Fibroblast of upper back skin (primary cell): Measurements from ENCODE around the gene ERFE.
"Not testable (repeated sequence)": the region's sequence is repeated elsewhere in the genome, so short reads cannot be mapped to it uniquely, and the experiment has no call there.

Experiments used
- DNase-seq: peaks from one replicate; pipeline ENCODE4 v3.0.0-alpha.2; 2013

Gene ERFE, protein sequence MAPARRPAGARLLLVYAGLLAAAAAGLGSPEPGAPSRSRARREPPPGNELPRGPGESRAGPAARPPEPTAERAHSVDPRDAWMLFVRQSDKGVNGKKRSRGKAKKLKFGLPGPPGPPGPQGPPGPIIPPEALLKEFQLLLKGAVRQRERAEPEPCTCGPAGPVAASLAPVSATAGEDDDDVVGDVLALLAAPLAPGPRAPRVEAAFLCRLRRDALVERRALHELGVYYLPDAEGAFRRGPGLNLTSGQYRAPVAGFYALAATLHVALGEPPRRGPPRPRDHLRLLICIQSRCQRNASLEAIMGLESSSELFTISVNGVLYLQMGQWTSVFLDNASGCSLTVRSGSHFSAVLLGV

DNA sequence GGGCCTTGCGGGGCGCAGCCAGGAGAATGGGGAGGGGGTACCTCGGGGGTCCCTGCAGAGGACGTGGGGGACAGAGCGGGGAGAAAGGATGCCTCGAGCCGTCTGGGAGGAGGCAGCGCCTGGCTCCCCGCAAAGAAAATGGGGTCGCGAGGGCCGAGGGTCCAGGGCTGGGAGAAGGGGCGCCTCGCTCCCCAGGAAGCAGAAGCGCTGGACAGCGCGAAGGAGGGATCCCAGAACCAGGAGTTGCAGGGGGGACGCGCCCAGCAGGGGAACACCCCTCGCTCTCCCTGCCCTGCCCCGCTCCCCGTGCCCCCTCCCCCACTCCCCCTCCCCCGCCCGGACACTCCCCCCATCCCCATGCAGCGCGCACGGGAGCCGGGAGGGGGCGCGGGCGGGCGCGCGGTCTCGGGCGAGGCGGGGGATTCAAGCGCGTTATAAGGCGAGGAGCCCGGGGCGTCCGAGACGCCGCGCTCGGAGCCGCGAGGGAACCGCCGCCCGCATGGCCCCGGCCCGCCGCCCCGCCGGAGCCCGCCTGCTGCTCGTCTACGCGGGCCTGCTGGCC lies at the start of gene ERFE:
Gene ERFE, plus strand, starts transcription at position 462 of the 562 bp plus-strand sequence. Its CDS starts 38 bp downstream, at position 500.
- DNase-seq = peak; percentile 52

DNA sequence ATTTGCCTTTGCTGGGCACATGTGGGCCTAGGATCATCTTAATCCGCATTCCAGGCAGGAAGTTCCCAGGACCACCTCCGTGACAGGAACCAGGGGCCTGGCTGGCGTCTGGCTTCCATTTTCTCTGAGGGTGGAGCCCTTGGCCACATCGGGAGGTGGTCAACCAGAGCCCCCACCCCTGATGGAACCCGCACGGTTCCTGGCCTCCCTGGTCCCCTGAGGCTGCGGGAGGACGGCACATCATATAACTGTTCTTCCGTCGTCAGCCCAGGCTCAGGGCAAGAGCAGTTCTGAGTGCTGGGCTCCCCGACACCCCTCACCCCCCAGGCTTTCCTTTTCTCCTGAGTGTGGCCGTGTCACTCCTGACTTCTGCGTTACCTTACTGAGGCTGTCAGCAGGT lies 45.2 kb upstream of the ERFE start:
- no peak for DNase-seq

DNA sequence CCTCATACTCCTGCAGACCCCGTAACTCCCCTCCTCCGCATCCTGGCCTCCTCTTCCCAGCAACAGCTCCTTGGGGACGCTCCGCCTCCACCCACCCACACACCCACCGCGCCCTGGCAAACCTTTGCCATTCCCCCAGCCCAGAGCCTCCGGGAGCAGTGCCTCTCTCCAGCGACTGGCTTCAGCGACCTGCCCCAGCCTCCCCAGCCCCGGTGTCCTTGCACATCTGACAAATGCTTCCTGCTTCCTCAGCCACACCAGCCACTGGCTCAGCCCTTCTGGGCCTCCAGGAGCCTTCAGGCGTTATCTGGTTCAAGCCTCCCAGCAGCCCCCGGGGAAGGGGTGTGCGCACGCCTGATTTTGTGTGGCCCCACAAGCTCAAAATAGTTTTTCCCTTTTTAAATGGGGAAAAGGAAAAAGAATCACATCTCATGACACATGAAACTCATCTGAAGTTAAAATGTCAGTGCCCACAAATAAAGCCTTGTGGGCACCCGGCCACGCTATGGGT lies 44.4 kb upstream of the ERFE start:
- DNase-seq = no peak

DNA sequence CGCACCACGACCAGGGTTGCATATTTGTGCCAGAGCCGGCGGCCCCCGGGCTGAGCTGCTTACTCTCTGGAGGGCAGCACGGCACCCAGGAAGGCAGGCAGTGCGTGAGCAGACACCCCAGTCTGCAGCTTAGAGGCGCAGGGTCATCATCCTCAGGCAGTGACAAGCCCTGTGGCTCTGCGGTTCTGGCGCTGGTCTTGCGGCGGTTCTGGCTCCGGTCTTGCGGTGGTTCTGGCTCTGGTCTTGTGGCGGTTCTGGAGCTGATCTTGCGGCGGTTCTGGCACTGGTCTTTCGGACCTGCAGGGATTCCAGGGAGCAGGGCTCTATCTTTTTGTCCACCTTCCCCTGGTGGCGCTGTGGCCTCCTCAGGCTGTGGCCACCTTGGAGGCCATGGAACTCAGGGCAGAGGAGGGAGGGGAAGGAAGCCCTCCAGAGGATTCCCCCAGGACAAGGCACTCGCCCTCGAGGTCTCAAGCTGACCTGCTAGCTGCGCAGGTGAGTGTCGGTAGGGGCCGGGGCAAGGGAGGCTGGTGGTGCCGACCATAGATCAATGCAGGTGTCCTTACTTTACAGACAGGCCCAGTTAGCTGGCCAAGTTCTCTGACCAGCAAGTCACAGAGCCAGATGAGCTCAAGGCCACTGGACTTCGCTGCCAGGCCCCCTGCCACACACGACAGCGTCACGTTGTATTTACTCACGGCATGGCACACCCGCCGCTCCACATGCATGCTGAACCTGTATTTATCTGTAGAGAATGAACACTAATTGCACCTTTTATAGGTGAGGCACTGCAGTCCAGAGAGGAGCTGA lies 43.7 kb upstream of the ERFE start:
- DNase-seq = no peak

DNA sequence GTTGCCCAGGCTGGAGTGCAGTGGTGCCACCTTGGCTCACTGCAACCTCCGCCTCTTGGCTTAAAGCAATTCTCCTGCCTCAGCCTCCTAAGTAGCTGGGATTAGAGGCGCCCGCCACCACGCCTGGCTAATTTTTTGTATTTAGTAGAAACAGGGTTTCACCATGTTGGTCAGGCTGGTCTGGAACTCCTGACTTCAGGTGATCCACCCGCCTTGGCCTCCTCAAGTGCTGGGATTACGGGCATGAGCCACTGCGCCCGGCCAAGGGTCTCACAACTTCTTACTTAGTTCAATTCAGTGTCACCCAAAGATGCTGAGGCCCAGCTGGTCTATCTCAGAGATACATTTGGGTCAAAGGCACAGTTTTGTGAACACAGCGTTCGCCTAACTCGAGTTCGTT lies 43.1 kb upstream of the ERFE start:
- DNase-seq = not testable (repeated sequence)

DNA sequence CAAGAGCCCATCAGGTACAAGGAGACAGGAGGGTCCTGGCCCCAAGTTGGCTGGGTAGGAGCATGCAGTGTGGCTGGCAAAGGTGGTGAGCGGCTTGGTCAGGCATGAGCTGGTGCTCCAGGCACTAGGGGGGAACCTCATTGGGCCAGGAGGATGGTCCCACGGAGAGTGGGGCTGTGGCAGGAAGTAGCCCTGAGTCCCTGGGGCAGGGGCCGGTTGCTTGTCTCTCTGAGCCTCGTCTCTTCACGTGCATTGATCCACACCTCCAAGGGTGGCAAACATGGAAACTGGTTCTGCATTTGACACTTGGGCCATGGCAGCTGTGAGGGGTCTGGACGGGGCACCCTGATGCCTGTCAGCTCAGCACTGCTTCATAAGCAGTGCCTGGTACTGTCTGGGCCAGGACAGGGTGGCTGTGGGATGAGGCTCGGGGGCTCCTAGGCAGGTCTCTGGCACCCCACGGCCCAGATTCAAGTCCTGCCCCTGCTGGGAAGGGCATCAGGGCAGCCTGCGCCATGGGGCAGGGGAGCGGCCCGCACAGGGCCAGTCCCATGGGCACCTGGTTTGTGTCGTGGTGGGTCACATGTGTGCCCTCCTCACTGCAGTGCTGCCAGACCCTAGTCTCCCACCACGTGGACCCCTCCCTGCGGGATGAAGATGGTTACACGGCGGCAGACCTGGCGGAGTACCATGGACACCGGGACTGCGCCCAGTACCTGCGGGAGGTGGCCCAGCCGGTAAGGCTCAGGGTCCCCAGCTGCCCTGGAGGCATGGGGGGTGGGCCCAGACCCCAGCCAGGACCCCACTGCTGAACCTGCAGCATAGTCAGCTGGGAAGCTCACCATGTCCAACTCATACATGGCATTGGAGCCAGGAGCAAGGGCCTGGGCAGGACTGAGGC lies 42.2 kb upstream of the ERFE start:
- DNase-seq = no peak

DNA sequence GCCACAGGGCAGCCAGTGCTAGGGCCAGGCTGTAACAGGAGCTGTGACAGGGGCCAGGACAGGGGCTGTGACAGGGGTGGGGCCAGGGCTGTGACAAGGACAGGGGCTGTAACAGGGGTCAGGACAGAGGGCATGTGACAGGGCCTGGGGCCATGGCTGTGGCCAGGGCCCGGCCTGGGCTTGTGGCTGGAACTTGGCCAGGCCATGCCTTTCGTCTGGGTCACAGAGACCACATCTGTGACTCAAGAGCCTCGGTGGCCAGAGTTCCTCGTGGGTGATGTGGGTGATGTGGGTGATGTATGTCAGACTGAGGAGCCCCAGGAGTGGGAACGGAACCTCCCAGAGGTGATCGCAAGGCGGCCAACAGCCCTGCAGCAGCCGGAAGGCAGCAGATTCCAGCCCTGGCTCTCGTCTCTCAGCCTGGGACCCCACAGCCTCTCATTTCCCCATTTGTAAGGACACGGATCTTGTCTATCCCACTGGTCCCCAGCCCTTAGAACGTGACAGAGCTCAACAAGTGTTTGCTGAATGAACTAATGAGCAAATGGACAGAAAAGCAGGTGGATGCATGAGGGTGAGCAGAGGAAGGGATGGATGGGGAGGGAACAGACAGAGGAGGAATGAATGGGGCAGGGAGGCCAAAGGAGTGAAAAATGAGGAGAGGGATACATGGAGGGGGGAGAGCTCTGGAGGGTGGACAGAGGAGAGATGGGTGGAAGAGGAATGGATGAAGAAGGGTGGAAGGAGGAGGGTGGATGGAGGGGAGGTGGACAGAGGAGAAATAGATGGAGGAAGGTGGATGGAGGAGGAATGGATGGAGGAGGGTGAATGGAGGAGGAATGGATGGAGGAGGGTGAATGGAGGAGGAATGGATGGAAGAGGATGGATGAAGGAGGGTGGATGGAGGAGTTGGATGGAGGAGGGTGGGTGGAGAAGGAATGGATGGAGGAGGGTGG lies 41.3 kb upstream of the ERFE start:
- no peak for DNase-seq

DNA sequence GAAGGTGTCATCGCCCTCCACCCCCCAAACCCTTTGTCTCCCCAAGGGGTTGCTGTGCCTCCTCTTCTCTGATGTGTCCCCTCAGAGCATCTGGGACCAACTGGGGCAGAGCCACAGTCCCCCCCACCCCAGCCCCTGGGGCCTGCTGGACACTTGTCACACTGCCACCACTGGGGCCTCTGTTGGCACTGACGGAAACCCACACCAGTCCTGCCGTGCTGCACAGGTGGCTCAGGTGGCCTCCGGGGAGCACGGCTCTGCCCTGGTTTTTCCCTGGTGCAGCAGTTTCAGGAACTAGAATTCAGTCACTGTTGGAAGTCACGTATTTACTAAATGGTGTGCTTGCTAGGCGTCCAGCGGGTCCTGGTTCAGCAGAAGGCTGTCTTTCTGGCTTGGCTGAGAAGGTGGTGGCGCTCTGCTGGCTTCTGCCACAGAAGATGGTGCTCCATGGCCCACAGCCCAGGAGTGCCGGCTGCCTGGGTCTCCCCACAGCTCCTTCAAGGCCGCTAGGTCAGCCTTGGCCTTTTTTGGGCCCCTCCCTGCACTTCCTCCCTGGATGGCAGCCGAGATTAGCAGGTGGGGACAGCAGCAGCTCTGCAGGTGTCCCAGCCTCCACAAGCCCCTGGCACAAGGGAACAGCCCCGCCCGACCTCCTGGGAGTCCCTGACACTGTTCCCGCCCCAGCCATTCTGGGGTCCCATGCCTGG lies 38.9 kb upstream of the ERFE start:
- DNase-seq = no peak

DNA sequence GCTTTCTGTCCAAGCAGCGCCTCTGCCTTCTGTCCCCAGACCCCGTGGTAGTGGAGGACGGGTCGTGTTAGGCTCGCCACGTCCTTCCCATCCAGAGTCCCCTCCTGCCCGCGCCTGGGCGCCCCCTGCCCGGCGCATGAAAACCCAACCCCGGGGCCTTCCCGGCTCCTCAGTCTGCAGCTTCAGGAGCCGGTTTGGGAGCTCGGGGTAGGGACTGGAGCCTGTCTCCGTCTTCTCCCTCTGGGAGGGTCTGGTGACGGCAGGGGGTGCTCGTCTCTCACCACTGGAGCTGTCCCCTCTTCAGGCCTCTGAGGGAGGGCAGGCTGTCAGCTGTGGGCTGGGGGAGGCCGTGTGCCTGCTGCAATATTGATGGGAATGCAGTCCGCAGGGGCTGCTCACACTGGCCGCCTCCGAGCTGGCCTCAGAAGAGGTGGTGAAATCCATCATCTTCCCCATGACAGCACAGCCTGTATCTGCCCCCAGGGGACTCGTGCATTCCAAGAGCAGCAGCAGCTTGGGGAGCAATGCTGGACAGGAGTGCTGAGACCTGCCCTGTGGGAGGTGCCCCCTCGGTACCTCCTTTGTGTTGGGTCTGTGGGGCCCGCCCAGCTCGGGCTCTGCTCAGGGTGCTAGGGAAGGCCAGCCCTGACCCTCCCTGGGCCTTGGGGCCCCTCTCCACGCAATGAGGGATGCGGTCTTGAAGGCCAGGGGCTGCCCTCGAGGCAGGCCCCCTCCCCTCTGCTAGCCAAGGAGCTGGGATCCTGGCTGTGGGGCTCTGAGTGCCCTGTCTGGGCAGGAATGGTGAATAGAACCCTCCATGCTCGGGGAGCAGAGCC lies 38.1 kb upstream of the ERFE start:
- peak; percentile 62 for DNase-seq

DNA sequence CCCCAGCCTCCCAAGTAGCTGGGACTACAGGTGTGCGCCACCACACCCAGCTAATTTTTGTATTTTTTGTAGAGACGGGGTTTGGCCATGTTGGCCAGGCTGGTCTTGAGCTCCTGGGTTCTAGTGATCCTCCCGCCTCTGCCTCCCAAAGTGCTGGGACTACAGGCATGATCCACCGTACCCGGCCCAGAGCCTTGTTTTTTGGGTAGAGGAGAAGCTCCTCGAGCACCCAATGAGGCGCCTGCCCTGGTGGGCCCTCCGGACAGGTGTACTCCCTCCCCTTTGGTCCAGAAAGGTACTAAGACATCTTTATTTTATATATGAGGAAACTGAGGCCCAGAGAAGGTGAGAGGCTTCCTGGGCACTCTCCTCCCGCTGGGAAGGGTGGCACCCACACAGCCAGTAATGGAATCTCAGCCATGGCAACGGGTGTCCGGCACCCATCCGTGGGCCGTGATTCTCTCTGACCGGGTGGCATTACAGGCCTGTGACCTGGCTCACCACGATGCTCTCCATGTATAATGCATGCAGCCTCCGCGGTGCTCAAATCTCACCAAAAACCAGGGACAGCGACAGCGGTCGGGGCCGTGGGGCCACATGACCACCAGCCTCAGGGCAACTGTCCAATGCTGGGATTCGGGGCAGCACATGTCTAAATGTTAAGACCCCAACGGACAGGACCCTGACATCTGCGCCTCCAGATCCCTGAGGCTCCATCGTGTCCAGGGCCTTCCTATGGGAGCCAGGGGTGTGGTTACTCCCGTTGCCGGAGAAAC lies 37.1 kb upstream of the ERFE start:
- no peak for DNase-seq

DNA sequence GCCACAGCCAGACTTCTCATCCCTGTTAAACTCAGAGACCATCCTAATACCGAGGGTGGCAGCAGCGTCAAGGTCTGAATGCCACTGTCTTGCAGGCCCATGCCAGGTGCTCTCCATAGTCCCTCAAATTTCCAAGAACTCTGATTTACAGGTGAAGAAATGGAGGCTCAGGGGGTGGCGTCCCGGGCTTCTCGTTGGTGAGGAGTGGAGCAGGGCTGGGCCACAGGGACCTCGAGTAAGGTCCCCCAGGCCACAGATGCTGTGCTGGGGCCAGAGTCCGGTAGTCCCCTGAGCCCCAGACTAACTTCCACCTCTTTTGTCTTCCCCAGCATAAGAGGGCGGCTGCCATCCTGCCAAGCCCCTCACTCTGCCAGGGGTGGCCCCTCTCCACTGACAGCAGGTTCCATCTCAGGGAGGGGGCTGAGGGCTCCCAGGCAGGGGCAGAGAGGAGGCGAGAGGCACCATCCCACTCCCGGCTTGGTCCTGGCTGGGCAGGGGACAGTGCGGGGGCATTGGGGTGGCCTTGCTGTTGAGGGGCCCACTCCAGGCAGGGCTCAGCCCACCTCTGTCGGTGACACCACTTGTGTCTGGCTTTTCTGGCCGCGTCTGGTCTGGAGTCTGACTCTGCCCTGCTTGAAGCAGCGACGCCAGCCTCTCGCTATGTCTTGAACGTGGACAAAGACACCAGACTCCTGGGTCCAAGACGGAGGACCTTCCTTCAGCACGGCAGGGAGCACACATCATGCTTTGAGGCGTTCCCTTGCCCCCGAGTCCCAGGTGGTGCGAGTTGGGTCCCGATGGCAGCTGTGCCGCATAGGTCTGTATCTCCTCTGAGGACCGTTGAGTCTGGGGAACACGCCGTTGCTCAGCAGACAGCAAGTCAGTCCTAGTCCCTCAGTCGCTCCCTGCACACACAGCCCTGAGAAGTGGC lies 36.2 kb upstream of the ERFE start:
- no peak for DNase-seq

DNA sequence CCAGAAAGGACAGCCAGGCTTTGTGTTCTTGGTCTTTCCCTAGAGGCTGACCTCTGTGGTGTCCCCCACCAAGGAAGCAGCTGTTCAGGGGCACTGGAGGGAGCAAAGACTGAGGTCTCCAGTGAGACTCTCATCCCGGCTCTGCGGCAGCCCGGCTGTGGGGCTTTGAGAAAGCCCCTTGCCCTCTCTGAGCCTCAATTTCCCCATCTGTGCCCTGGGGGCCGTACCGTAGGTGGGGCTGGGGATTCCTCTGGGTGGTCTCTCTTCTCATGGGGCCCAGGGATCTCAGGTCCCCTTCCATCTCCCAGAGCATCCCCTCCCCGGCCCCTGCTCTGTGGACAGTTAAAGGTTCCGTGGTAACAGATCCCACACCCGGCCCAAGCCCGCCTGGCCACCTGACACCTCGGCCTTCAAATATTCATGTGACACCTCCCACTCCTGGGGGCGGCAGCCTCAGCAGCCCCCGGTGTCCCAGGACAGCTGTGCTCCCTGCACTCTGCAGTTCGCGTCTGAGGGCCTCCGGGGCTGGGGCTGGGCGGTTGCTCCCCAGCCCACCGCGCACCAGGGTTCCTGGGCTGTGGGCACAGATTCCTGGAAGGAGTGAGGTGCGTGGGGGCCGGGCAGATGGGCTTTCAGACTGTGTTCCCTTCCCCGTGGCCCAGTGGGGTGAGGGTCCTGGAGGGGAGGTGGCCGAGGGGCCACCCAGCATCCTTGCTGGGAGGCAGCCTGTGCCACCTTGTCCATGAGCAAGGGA lies 35.4 kb upstream of the ERFE start:
- DNase-seq = no peak

DNA sequence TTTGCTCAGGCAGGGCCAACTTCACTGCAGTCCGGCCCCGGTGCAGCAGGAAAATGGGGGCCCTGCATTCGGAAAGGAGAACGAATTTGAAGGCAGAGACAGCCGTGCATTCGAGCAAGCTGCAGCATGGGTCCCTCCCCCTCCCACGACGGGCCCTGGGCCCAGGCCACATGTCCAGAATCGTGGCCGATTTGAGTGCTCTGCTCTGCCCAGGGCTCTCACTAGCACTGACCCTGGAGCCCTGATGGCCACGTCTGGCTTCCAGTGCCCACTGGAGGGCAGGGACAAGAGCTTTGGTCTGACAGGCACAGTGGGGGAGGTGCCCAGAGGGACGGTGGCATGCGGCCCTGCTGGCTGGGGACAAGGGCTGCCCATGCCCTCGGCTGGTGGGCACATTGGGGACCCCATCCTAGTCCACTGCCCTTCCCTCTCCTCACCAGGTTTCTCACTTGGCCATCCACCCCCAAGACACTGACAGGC lies 34.7 kb upstream of the ERFE start:
- DNase-seq = no peak

DNA sequence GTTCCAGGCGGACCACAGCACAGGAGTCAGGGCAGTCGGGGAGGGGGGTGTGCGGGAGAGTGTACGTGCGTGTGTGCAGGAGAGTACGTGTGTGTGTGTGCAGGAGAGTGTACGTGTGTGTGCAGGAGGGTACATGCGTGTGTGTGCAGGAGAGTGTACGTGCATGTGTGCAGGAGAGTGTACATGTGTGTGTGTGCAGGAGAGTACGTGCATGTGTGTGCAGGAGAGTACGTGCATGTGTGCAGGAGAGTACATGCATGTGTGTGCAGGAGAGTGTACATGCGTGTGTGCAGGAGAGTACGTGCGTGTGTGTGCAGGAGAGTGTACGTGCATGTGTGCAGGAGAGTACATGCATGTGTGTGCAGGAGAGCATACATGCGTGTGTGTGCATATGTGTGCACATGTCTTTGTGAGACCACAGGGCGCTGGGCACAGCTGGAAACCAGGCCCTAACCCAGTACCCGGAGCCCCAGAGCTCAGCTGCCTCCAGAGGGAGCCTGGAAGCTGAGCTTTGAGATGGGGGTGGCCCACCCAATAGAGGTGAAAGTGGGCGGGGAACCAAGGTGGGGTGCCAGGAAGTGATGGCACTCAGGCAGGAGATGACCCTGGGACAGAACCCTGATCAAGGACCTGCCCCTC lies 34.2 kb upstream of the ERFE start:
- DNase-seq = no peak

DNA sequence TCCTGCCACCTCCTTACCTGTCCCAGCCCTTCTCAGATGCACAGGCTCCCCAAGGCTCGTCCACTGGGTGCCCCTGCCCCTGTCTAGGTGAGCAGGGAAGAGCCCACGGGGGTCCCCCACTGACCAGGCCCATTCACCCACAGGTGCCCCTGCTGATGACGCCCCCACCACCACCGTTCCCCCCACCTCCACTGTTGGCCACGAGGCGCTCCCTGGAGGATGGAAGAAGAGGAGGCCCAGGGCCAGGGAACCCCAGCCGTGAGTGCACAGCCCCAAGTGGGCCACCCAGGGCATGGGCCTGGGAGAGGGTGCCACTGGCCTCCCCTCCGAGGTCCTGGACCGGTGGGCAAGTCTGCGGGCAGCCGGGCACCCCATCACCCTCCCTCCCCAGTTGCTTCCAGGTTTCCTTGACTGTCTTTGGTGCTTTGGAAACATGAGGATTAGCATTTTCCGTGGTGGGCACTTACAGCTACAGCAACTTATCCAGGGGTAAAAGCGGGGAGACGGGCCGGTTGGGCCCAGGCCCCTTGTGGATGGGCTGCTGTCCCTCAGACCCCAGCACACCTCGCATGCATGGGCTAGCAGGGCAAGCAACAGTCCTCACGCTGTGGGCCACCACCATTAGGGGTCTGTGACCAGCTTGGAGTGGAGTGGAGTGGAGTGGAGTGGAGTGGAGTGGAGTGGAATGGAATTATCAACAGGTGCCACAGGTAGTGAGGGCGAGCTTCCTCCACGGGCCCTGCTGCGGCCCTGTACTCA lies 33.5 kb upstream of the ERFE start:
- DNase-seq = no peak

DNA sequence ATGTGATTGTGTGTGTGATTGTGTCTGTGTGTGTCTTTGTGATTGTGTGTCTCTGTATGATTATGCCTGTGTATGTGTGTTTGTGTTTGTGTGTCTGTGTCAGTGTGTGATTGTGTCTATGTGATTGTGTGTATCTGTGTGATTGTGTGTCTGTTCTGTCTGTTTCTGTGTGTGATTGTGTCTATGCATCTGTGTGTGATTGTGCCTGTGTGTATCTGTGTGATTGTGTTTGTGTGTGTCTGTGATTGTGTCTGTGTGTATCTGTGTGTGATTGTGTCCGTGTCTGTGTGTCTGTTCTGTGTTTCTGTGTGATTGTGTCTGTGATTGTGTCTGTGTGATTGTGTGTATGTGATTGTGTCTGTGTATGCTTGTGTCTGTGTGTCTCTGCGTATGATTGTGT lies 32.4 kb upstream of the ERFE start:
- DNase-seq = no peak
